Measurements from ENCODE around the gene CCNL1.
A peak's percentile ranks its signal among the peaks of the same experiment; 100 is the strongest.
"Not testable (repeated sequence)": the region's sequence is repeated elsewhere in the genome, so short reads cannot be mapped to it uniquely, and the experiment has no call there.

Gene CCNL1

GRCh38 chr3:157159762-157160657 lies at the start of gene CCNL1:
CCNL1 (minus strand) TSS chr3:157160147; CDS start chr3:157160094, 53 bp downstream.
- TF ChIP-seq, protein P1, sequence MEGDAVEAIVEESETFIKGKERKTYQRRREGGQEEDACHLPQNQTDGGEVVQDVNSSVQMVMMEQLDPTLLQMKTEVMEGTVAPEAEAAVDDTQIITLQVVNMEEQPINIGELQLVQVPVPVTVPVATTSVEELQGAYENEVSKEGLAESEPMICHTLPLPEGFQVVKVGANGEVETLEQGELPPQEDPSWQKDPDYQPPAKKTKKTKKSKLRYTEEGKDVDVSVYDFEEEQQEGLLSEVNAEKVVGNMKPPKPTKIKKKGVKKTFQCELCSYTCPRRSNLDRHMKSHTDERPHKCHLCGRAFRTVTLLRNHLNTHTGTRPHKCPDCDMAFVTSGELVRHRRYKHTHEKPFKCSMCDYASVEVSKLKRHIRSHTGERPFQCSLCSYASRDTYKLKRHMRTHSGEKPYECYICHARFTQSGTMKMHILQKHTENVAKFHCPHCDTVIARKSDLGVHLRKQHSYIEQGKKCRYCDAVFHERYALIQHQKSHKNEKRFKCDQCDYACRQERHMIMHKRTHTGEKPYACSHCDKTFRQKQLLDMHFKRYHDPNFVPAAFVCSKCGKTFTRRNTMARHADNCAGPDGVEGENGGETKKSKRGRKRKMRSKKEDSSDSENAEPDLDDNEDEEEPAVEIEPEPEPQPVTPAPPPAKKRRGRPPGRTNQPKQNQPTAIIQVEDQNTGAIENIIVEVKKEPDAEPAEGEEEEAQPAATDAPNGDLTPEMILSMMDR (IDR thresholded peaks at IDR 0.05; ENCODE audit: low read depth, low read length), result no peak
- peak within 1 kb of the TSS; percentile 92 for H3K4me3 ChIP-seq (ENCODE audit: low read depth, low read length)
- DNase-seq (ENCODE audit: low read depth, low spot score), result peak; percentile 98
- in situ Hi-C loops (cut with HindIII; ENCODE audit: low sequenced_read_pairs), result no loop called here

DNA sequence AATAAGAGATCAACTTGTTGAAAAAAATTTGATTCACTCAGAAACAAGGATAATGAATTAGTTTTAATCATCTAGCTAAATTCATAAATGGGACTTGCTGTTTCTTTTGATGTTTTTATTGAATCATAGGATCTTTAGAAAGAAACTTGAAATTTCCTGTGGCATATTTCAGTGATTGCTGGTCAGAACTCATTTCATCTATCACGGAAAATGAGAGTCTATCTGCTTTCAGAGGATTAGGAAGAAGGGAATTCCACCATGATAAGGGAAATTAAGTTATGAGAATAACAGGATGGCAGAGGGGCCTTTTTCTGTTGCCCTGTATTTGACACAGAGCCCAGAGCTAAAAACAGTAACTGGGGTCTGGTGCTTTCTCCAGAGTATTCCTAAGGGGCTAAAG lies 44.9 kb upstream of the CCNL1 start:
- H3K4me3 ChIP-seq (ENCODE audit: low read depth, low read length), result no peak overlapping the region
- no peak for DNase-seq (ENCODE audit: low read depth, low spot score)
- TF ChIP-seq, protein P1 (IDR thresholded peaks at IDR 0.05; ENCODE audit: low read depth, low read length), result no peak
- in situ Hi-C loops (cut with HindIII; ENCODE audit: low sequenced_read_pairs), result no loop called here

DNA sequence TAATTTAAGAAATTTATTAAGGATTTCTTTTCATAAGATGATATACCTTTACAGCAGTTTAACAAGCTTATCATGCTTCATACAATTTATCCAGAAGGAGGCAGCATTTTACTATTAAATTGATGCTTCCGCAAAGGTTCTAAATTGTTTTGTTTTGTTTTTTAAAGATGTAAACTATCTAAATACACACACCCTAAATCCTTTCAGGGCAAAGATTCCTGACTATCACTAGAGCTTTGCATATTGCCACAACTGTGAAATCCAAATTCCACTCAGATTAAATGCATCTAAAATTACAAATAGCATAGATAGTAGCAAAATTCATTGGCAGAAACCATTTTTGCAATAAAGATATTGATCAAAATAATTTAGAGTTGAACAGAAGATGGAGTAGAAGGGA lies 44.5 kb upstream of the CCNL1 start:
- in situ Hi-C loops (cut with HindIII; ENCODE audit: low sequenced_read_pairs), result no loop called here
- peak; percentile 60 for DNase-seq (ENCODE audit: low read depth, low spot score)

GRCh38 chr3:157201648-157202278 lies 41.8 kb upstream of the CCNL1 start:
- DNase-seq (ENCODE audit: low read depth, low spot score), result peak; percentile 50

More for the DNA sequence above, 44.5 kb upstream of the CCNL1 start:
- no peak overlapping the region for H3K4me3 ChIP-seq (ENCODE audit: low read depth, low read length)
- TF ChIP-seq, protein P1 (IDR thresholded peaks at IDR 0.05; ENCODE audit: low read depth, low read length), result peak; percentile 42

DNA sequence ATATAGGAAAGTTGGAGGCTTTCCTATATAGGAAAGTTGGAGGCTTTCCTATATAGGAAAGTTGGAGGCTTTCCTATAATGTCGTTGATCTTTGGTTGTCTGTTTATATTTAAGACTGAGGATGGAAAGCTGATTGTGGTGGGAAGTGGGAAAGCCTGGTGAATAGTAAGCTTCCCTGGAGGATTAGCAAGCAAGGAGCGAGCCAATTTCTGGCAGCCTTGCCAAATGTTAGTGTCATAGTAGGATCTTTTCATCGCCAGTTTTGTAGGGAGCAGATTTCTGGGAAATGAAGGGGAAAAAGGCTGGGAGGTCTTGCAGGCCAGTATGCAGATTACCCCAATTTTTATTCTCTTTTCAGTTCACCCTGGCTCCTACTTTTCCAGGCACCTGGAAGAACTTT lies 39.9 kb upstream of the CCNL1 start:
- in situ Hi-C loops (cut with HindIII; ENCODE audit: low sequenced_read_pairs), result no loop called here
- TF ChIP-seq, protein P1 (IDR thresholded peaks at IDR 0.05; ENCODE audit: low read depth, low read length), result no peak
- H3K4me3 ChIP-seq (ENCODE audit: low read depth, low read length), result no peak overlapping the region
- DNase-seq (ENCODE audit: low read depth, low spot score), result no peak

More at GRCh38 chr3:157201648-157202278, 41.8 kb upstream of the CCNL1 start:
- no peak overlapping the region for H3K4me3 ChIP-seq (ENCODE audit: low read depth, low read length)
- in situ Hi-C loops (cut with HindIII; ENCODE audit: low sequenced_read_pairs), result no loop called here
- TF ChIP-seq, protein P1 (IDR thresholded peaks at IDR 0.05; ENCODE audit: low read depth, low read length), result peak; percentile 50

GRCh38 chr3:157195965-157196364 lies 36.0 kb upstream of the CCNL1 start:
- in situ Hi-C loops (cut with HindIII; ENCODE audit: low sequenced_read_pairs), result no loop called here
- no peak overlapping the region for H3K4me3 ChIP-seq (ENCODE audit: low read depth, low read length)
- TF ChIP-seq, protein P1 (IDR thresholded peaks at IDR 0.05; ENCODE audit: low read depth, low read length), result no peak
- no peak for DNase-seq (ENCODE audit: low read depth, low spot score)

DNA sequence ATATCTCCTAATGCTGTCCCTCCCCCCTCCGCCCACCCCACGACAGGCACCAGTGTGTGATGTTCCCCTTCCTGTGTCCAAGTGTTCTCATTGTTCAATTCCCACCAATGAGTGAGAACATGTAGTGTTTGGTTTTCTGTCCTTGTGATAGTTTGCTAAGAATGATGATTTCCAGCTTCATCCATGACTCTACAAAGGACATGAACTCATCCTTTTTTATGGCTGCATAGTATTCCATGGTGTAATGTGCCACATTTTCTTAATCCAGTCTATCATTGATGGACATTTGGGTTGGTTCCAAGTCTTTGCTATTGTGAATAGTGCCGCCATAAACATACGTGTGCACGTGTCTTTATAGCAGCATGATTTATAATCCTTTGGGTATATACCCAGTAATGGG lies 31.2 kb upstream of the CCNL1 start:
- DNase-seq (ENCODE audit: low read depth, low spot score); in situ Hi-C loops (cut with HindIII; ENCODE audit: low sequenced_read_pairs); H3K4me3 ChIP-seq (ENCODE audit: low read depth, low read length): not testable (repeated sequence)
